Astrocyte (in vitro differentiated cells and primary cell): ENCODE data around the gene ARR3.

Experiments
- CTCF ChIP-seq: IDR thresholded peaks from 2 replicates; pipeline ENCODE4 v1.5.1; 2011; ENCODE audit warnings: low read depth, mild to moderate bottlenecking, inconsistent platforms, low read length, moderate library complexity; ENCODE audit not compliant: insufficient read depth
- EZH2 ChIP-seq: IDR thresholded peaks from 2 replicates; pipeline ENCODE4 v1.6.1; 2012; ENCODE audit warnings: mild to moderate bottlenecking, low read length, inconsistent platforms; ENCODE audit not compliant: insufficient read depth

GRCh38 chrX:70257423-70258288 is 10.5 kb upstream of the ARR3 start:
- TF ChIP-seq CTCF (no peak), EZH2 (no peak)
